Measurements from ENCODE around the gene ERF.
A peak's percentile ranks its signal among the peaks of the same experiment; 100 is the strongest.

The ERF gene

DNA sequence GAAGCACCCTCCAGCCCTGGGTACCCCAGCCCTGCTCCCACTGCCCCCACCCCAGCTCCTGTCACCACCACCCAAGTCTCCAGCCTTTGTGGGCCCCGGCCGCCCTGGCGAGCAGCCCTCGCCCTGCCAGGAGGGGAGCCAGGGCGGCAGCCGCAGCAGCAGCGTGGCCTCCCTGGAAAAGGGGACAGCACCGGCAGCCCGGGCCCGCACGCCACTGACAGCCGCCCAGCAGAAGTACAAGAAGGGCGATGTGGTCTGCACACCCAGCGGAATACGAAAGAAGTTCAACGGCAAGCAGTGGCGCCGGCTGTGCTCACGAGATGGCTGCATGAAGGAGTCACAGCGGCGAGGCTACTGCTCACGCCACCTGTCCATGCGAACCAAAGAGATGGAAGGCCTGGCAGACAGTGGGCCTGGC, 18.1 kb upstream of the ERF start:
- Histone ChIP-seq H3K4me1 (ENCODE audit: low read depth, poor library complexity, severe bottlenecking) (peaks cover 15% of the 10 kb centered on the region), H3K4me3 (IDR thresholded peaks at IDR 0.05; ENCODE audit: insufficient read depth, low read depth, low read length) (no peak overlapping the region), H4K20me1 (ENCODE audit: insufficient read depth) (no peaks in the 10 kb centered on the region), H3K79me2 (ENCODE audit: insufficient read depth, low read depth) (peaks cover 30% of the 10 kb centered on the region; the same call in 1 of the 2 replicates), H3K9ac (no peak overlapping the region), H3K4me2 (no peak overlapping the region), H3K36me3 (ENCODE audit: insufficient read depth) (no peaks in the 10 kb centered on the region), H3K27me3 (ENCODE audit: insufficient read depth, low read depth) (no peaks in the 10 kb centered on the region), H3K27ac (no peak overlapping the region), H2AFZ (ENCODE audit: low read depth) (no peak overlapping the region)
- TF ChIP-seq, protein P1, sequence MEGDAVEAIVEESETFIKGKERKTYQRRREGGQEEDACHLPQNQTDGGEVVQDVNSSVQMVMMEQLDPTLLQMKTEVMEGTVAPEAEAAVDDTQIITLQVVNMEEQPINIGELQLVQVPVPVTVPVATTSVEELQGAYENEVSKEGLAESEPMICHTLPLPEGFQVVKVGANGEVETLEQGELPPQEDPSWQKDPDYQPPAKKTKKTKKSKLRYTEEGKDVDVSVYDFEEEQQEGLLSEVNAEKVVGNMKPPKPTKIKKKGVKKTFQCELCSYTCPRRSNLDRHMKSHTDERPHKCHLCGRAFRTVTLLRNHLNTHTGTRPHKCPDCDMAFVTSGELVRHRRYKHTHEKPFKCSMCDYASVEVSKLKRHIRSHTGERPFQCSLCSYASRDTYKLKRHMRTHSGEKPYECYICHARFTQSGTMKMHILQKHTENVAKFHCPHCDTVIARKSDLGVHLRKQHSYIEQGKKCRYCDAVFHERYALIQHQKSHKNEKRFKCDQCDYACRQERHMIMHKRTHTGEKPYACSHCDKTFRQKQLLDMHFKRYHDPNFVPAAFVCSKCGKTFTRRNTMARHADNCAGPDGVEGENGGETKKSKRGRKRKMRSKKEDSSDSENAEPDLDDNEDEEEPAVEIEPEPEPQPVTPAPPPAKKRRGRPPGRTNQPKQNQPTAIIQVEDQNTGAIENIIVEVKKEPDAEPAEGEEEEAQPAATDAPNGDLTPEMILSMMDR (conservative IDR thresholded peaks at IDR 0.05; ENCODE audit: low read depth, low read length), result no peak

DNA sequence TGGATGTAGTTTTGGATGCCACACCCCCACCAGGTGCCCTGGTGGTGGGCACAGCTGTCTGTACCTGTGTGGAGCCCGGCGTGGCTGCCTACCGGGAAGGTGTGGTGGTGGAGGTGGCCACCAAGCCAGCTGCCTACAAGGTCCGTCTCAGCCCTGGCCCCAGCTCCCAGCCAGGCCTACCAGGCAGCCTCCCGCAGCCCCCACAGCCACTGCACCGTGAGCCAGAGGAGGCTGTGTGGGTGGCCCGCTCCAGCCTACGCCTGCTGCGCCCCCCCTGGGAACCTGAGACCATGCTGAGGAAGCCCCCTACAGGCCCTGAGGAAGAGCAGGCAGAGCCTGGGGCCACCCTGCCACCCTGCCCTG, 17.6 kb upstream of the ERF start:
- Histone ChIP-seq H3K4me3 (IDR thresholded peaks at IDR 0.05; ENCODE audit: insufficient read depth, low read depth, low read length) (no peak overlapping the region), H3K79me2 (ENCODE audit: insufficient read depth, low read depth) (peaks cover 30% of the 10 kb centered on the region; the same call in 1 of the 2 replicates), H3K27ac (no peak overlapping the region)

DNA sequence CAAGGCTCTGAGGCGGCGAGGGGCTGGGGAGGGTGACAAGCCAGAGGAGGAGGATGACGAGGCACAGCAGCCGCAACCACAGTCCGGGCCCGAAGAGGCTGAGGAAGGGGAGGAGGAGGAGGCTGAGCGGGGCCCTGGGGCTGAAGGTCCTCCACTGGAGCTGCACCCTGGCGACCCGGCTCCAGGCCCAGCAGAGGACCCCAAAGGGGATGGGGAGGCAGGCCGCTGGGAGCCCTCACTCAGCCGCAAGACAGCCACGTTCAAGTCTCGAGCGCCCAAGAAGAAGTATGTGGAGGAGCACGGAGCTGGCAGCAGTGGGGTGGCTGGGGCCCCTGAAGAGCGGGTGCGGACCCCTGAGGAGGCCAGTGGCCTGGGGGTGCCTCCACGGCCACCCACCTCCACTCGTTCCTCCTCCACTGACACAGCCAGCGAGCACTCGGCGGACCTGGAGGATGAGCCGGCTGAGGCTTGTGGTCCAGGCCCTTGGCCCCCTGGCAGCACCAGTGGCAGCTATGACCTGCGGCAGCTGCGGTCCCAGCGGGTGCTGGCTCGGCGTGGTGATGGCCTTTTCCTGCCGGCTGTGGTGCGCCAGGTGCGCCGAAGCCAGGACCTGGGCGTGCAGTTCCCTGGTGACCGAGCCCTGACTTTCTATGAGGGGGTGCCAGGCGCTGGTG, 17.1 kb upstream of the ERF start:
- Histone ChIP-seq H3K4me2 (no peak overlapping the region; the same call in 1 of the 2 replicates), H3K4me3 (IDR thresholded peaks at IDR 0.05; ENCODE audit: insufficient read depth, low read depth, low read length) (no peak overlapping the region), H4K20me1 (ENCODE audit: insufficient read depth) (no peaks in the 10 kb centered on the region), H3K79me2 (ENCODE audit: insufficient read depth, low read depth) (peaks cover 30% of the 10 kb centered on the region; the same call in 1 of the 2 replicates), H3K27me3 (ENCODE audit: insufficient read depth, low read depth) (no peaks in the 10 kb centered on the region), H3K9ac (no peak overlapping the region), H3K27ac (no peak overlapping the region), H3K4me1 (ENCODE audit: low read depth, poor library complexity, severe bottlenecking) (peaks cover 15% of the 10 kb centered on the region), H2AFZ (ENCODE audit: low read depth) (no peak overlapping the region), H3K36me3 (ENCODE audit: insufficient read depth) (no peaks in the 10 kb centered on the region)
- TF ChIP-seq, protein P1 (conservative IDR thresholded peaks at IDR 0.05; ENCODE audit: low read depth, low read length), result no peak

More for the DNA sequence above, 17.6 kb upstream of the ERF start:
- no peaks in the 10 kb centered on the region for H3K27me3 ChIP-seq (ENCODE audit: insufficient read depth, low read depth)
- no peak overlapping the region for H3K9ac ChIP-seq
- H3K36me3 ChIP-seq (ENCODE audit: insufficient read depth), result no peaks in the 10 kb centered on the region
- TF ChIP-seq, protein P1 (conservative IDR thresholded peaks at IDR 0.05; ENCODE audit: low read depth, low read length), result no peak
- no peak overlapping the region for H3K4me2 ChIP-seq
- H2AFZ ChIP-seq (ENCODE audit: low read depth), result no peak overlapping the region
- no peaks in the 10 kb centered on the region for H4K20me1 ChIP-seq (ENCODE audit: insufficient read depth)
- peaks cover 12% of the 10 kb centered on the region for H3K4me1 ChIP-seq (ENCODE audit: low read depth, poor library complexity, severe bottlenecking)

DNA sequence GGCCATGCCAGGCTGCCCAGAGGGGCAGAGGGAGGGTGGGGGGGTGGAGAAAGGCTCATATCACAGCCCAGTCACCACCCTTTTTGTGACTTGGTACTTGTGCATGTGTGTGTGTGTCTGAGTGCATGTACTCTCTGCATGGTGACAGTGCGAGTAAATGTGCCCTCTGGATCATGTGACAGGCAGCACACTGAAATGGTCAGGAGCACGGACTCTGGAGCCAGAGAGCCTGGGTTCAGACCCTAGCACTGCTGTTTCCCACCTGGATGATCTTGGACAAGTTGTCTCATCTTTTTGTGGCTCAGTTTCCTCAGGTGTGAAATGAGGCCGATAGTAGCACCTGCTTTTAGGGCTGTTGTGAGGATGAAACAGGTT, 16.1 kb upstream of the ERF start:
- Histone ChIP-seq H3K9ac (peak overlapping the region; percentile 76; the same call in 1 of the 2 replicates), H3K36me3 (ENCODE audit: insufficient read depth) (no peaks in the 10 kb centered on the region), H3K27ac (peak overlapping the region; percentile 86; the same call in 1 of the 2 replicates), H3K27me3 (ENCODE audit: insufficient read depth, low read depth) (no peaks in the 10 kb centered on the region), H2AFZ (ENCODE audit: low read depth) (no peak overlapping the region), H3K4me2 (peak overlapping the region; percentile 72), H3K4me1 (ENCODE audit: low read depth, poor library complexity, severe bottlenecking) (peaks cover 15% of the 10 kb centered on the region), H3K4me3 (IDR thresholded peaks at IDR 0.05; ENCODE audit: insufficient read depth, low read depth, low read length) (no peak overlapping the region), H4K20me1 (ENCODE audit: insufficient read depth) (no peaks in the 10 kb centered on the region), H3K79me2 (ENCODE audit: insufficient read depth, low read depth) (peaks cover 30% of the 10 kb centered on the region; the same call in 1 of the 2 replicates)
- TF ChIP-seq, protein P1 (conservative IDR thresholded peaks at IDR 0.05; ENCODE audit: low read depth, low read length), result no peak
